Islet of Langerhans (tissue), 1 donor: ENCODE data around the gene ZFYVE21.

ENCODE experiments used
- FAIRE-seq: peaks from one replicate; lab custom pipeline; 2011; peaks lifted over from hg19 to GRCh38; lab: Jason Lieb, UNC

ZFYVE21 gene

DNA sequence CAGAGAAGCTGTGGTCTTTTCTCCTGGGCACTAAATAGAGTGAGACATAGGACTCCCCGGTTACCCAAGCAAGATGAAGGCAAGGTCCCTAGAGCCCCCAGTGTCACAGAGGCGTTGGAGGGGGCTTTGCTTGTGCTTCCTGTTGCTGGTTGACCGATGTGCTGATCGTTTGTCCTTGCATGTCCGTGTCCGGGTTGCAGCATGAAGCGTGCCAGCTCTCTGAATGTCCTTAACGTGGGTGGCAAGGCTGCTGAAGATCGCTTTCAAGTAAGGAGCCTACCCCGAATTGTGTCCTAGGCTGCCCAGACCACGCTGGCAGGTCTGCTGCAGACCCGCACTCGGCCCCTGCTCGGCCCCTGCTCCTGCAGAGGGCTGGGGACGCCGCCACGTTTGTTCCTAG is 23.5 kb upstream of the ZFYVE21 start:
- FAIRE-seq: no peak

DNA sequence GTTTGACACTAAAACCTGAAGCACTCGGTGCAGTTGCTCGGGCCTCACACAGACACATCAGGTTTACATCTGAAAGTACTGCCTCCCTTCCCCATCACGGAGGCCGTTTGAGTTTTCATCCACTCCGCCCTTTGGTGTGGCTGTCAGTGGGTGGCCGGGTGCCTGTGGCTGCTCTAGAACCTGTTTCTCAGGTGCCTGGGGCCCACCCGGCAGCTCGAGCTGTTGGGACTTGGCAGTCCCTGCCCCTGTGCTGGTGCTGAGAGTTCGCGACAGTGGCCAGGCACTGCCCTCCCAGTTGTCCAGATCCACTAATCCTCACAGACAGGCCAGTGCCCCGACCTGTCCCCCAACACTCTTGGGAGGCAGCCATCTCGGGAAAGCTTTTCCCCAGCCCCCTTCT is 22.7 kb upstream of the ZFYVE21 start:
- FAIRE-seq: no peak

DNA sequence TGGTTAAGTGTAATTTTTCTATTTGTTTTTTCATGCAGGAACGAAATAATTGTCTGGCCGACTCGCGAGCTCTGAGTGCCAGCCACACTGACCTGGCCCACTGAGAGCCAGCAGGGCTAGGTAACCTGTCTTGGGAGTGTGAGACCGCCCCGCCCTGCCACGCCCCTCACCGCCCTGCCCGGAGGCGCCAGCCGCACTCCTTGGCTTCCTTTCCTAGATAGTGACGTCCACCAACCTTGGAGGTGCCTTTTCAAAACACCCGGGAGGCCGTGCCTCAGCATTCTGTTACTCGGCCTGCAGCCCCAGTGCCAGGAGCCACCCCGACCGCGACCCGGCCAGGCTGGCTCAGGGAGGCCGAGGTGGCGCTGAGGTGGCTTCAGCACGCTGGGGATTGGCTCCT is 22.1 kb upstream of the ZFYVE21 start:
- FAIRE-seq: no peak

DNA sequence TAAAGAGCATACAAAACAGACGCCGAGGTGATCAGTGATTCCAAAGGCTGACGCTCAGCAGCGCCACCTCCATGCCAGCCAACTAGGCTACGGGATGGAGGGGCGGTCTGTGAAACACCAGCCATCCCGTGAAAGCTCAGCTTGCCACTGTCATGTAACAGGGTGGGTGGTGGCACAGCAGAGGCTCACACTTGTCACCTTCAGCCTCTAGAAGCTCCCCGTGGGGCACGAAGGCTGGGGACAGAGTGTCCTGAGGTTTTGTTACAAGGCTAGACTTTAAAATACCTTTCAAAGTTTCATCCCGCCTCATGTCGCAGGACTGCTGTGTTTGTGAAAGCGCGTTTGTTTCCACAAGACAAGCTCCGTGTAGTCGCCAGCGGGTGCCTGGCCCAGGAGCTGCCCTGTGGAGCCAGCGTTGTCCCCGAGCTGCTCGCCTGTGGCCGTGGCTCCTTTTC is 21.0 kb upstream of the ZFYVE21 start:
- FAIRE-seq: no peak

DNA sequence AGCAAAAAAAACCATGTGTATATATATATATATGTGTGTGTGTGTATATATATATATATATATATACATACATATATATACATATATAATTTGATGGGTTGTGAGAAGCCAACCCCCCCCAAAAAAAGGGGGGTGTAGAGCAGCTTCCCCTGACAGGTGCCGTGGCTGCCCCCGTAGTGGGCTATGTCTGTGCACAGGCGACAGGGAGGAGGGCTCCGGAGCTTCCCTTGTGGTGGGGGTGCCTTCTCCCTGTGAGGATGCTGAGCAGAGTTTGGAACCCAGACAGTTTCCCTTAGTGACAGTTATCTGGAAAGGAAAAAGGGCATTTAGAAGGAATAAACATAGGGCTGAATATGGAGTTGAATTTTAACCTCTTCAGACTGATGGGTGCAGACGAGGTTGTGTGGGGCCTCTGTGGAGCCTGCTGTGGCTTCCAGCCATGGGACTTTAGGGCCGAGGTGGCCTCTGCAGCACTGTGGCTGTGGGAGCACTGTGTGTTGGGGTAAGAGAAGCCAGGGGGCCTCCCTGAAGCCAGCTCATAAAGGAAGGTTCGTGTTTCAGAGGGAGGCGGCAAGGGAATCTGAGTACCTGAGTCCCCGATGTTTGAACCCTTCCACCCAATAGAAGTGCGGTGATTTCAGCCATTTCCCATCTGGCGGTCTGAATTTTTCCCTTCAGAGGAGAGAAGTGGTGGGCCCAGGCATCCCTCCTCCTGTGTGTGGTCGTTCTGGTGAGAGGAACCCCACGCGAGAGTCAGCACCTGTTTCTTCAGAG is 20.1 kb upstream of the ZFYVE21 start:
- no peak for FAIRE-seq

DNA sequence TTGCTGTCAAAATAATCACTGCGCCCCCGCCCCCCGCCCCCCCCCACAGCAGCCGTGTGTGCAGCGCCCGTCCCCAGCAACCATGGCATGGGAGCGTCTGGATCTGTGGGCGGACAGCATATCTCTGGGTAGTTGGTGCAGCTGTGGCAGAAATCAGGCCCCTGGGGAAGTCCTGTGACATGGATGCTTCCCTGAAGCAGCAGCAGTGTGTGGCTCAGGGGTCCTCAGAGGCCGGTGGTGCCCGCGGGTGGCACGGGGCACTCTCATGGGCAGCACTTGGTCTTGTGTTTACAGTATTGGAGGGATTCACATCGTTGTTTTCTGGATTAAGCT is 19.6 kb upstream of the ZFYVE21 start:
- no peak for FAIRE-seq

DNA sequence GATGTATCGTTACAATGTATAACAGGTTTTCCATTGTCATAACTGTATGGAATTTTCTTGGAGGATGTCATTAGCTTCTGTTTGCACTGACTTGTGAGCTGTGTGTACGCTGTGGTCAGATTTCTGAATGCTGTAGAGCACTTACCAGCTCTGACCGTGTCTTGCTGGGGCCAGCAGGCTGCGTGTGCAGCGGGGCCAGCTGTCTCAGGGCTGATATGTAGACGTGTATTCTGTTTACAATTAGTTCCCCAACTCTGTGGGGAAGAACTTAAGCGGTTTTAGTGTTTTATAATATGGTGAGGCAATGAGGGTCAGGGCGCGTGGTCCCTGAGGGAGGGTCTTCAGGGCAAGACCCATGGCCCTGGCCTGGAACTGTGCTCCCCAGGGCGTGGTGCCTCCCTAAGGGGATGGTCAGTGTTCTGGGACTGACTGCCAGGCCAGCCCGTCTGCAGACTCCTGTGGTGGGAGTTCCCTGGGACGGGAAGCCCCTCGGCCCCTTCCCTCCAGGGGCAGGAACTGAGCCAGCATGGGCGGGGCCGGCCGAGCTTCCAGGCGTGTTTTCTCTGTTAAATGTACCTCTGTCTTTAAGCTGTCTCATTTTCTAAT is 19.0 kb upstream of the ZFYVE21 start:
- no peak for FAIRE-seq

DNA sequence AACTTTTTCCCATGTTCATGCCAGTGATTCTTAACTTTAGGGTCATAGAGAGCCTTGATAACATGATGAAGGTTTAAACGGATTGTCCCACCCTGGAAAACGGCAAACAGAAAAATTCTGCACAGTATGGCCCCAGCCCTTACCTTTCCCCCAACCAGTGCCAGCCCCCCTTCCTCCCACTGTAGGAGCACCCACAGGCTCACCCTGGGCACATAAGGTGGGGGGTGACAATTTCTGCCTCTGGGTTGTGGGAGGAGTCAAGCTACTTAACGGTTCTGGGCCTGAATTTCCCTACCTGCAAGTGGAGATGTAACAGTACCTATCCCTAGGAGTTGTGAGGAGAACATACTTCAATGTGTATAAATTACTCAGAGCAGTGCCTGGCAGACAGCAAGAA is 18.4 kb upstream of the ZFYVE21 start:
- no peak for FAIRE-seq

DNA sequence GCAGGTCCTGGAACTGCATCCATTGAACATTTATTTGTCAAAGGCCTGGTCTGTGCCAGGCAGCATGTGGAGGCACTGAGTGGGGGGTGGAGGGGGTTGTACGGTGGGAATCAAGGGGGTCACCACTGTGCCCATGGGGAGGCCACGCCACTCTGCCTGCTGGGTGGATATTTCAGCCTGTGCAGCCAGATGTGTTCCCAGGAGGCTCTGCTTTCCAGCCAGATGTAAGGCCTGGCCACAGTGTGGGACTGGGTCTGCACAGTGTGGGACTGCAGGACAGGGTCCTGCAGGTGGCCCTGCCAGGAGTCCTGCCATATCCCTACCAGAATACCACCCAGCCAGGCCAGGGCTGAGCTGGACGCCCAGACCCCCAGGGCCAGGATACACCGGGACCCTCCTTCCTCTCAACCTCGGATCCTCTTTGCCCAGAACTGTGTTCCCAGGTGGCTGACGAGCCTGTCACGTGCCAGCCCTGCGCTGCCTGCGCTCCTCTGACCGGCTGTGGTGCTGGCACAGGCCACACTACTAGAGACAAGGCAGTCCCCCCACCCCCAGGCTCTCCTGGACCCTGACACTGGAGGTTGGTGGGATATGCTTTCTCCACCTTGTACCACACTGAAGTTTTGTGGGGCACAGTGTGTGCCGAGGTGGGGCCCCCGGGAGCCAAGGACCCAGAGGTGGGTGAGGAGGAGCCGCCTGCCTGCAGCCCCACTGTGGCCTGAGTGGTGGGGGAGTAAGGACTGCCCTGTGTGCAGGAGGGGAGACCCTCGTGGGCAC is 17.8 kb upstream of the ZFYVE21 start:
- FAIRE-seq: no peak

DNA sequence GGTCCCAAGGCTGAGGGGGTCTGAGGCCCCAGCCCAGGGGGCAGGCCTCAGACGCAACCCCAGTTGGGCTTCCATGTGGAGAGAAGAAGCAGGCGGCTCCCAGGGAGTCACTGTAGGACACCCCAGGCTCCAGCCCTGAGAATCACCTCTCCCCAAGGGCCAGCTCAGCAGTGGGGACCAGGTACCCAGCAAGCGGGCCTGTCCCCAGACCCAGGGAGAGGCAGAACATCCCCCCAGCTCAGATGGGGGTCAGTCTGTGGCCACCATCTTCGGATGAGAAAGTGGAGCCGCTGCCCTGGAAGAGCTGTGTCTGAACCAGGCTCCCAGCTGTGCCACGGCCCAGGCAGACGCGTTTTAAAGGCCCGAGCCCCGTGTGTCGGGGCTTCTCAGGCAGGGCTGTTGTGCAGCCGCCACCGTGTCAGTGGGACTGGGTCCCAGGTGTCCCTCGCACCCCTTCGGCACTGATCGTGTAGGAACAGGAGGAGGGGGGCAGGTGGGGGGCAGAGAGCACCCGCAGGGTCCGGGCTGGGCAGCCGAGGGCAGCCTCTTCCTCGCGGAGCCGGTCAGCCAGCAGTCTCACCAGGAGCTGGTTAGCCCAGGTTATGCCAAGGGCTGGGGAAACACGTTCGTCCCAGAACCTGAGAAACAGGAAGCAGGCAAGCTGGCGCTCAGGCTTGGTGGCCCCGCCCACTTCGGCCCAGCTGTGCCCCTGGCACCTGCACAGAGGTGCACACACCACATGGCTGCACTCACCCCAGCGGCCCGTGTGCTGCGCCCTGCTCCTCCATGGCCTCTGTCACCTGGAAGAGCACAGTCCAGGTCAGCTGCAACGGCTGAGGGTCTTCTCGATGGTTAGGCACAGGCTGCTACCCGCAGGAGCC is 17.0 kb upstream of the ZFYVE21 start:
- FAIRE-seq: no peak

DNA sequence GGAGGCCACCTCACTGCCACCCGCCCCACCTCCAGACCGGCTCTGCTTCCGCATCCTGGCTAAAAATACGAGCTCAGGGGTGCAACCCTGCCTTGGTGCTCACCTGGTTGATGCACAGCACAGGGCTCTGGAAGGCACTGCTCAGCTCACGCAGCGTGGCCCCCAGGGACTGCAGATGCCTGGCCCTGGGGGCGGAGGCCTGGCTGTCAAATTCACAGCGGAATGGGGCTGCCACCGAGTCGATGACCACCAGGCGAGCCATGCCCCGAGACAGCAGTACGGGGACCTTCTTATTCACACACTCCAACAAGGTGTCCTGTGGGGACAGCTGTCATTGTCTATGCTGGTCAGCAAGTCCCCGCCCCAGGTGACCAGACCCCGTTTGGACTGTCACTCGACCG is 16.3 kb upstream of the ZFYVE21 start:
- no peak for FAIRE-seq

DNA sequence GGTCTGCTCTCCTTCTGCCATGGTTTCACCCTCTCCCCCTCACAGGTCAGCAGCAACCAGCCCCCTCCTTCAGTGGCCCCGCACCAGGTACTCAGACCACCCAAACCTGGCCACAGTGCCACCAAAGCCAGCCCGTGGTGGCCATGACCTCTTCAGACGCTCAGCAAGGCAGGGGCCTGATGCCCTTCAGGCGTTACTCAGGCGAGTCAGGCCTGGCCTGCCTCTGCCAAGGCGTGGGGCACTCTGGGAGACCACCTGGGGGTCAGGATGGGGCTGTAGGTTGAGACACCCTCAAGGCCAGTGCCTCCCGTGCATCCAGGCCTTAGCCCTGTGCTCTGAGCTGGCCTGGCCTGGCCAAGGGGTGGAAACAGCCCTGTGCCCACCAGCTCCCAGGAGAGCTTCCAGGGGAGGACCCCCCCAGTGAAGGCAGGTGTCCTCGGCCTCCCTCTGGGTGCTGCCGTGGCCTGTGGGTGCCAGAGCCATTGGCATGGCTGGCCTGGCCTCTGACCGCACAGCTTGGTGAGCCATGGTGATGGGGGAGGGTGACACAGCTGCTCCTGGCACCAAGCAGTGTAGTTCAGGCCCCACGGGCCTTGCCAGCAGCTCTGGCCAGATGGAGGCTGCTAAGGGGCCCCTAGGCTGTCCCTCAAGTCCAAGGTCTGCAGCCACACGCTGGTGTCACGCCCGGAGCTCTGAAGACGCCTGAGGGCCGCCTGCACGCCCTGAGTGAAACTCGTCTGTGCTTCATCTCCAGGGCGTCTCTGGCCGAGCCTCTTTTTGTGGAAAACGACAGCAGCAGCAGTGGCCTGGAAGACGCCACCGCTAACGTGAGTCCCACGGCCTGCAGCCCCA is 15.5 kb upstream of the ZFYVE21 start:
- no peak for FAIRE-seq

DNA sequence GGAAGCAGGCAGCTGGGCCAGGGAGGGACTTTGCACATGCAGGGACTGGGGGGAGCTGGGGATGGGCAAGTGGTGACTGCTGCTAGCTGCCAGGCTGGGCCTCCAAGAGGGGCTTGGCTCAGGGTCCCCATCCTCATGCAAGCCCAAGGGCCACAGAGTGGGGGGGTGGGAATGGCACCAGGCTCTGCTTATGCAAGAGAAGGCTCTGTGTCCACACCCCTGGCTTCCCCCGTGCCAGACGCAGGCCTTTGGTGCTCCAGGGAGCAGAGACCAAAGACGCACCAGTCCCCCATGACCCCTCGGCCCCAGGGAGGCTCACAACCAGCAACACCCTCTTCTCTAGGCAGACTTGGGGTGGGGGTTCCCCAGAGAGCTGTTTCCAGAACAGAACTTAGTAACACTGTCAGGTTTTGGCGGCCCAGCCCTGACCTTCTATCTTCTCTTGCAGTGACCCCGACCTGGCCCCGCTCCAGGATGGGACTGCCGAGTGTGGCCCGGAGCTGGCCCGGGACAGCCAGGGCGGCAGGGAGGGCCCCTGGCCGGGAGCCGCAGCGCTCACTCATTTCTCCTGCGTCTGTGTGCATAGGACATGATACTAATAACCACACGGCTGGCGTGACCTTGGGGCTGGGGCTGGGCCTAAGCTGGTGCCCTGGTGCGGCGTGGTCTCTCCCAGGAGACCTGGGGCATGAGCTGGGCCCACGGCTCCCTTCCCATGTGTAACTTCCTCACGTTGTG is 14.7 kb upstream of the ZFYVE21 start:
- no peak for FAIRE-seq

DNA sequence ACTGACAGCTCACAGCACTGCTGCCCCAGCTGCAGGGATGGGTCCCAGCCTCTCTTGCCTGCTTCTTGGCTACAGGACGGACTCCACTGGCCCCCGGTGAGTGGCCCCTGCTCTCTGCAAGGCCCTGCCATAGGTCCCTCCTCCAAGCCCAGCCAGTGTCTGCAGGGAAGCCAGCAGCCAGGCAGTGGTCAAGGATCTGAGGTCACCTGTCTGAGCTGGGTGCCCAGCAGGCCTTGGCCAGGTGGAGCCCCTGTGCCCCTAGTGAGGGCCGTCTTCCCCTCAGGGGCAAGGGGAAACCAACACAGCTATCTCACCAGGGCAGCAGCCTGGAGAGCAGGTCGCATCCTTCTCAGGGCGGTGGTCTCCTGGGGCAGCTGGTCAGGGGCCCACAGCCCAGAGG is 13.5 kb upstream of the ZFYVE21 start:
- FAIRE-seq: no peak

DNA sequence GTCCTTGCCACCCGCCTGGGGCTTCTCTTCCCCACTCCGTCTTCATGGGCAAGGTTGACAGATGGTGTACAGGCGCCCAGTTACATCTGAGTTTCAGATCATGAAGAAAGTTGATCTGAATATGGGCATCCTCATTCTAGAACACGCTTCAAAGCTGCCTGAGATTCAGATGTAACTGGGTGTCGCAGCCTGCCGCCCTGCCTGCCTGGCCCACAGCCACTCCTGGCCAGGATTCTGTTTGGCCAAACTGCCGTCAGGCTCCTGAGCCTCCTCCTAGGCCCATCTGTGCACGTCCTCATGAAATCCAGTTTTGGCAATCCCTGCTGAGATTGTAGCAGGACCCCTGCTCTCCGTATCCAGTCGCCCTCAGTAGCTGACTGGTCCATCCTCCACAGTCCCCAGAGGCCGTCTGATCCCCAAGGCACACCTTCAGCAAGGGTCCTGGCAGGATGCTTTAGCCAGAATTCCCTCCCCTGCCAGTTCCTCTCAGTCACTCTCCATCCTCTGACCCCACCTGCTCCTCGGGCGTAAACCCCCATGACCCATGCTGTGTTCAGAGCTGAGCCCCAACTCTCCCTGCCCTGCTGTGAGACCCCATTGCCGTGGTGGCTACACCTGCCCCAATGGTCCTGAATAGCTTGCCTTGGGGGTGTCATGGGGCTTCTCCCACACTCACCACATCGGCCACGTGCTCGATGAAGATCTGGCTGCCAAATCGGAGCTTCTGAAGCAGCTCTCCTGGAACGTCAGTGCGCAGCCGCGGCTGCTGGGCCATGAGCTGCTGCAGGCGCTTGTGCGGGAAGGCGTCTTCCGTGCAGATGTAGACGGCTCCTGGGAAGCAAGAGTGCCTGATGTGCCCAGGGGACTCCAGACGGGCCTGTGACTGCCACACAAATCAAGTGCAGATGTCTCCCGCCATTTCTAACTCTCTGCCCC is 12.8 kb upstream of the ZFYVE21 start:
- no peak for FAIRE-seq

DNA sequence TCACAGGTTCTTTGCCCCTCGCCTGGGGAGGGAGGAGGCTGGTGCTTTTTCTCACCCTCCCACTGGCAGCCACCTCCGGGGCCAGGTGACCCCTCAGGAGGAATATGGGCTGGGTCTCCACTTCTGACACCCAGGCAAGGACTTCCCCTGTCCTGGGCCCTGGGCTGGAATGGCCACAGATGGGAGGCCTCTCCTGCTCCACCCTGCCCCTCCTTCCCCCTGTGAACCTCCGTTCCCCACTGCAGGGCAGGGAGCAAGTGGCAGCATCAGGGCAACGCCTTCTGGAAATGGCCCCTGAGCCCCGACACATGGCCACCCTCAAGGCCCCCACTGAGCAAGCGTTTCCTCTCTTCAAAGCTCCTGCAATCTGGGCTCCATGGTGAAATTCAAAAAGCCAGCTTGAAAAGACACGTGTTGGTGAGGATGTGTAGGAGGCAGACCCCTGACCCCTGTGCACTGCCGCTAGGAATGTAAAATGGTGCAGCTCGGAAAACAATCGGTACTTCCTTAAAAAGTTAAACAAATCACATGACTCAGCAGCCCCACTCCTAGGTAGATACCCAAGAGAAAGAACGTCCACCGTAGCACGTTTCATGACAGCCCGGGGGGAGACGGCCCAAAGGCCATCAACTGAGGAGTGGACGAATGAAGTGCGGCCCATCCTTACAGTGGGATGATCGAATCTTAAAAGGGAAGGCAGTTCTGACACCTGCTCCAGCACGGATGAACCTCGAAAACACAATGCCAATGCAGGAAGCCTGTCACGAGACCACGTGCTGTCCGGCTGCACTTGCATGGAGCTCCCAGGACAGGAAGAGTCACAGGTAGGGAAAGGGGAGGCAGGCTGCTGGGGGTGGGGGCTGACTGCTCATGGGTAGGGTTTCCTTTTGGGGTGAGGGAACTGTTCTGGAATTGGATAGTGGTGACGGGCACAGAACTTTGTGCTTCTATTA is 11.9 kb upstream of the ZFYVE21 start:
- no peak for FAIRE-seq

DNA sequence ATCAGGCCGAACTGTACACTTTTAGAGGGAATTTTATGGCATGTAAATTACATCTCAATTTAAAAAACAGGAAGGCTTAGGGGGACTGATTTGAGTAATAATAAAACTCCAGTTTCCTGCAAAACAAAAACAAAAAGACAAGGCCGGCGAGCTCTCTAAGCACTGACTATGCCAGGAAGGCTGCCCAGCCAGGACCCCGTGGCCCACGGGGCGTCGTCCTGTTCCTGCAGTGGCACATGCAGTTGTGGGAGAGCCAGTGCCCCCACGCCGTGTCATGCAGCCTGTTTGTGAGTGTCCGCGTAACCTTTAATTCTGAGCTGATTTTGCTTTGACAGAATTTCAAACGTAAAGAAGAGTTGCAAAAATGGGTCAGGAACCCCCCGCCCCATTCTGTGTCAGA is 10.9 kb upstream of the ZFYVE21 start:
- no peak for FAIRE-seq

DNA sequence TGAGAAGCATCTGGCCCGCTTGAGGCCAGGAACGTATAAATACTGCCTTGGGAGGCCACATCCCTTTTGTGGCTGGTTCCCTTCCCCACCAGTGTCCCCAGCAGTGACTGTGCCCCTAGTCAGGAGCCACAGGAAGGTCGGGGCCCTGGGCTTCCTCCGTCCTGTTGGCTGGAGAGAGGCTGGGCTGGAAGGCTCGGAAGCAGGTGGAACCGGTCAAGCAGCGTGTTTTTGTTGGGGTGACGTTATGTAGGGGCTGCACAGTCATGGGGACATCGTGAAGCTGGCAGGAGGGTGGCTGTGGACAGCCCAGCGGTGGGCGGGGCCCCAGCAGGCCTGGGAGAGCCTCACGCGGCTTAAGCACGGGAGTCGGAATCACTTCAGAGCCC is 10.5 kb upstream of the ZFYVE21 start:
- FAIRE-seq: no peak
